Panc1 (cell line): ENCODE measurements around the gene CLDN9. TPM values are rescaled to one million over a fixed set of nuclear protein-coding genes. Genes with fewer than 3 reads are reported as not detected.
A peak's percentile ranks its signal among the peaks of the same experiment; 100 is the strongest.

ENCODE experiments used
- ATAC-seq: fragments of 200-7000 bp; cut with Tn5 transposase; 2 replicates; pipeline ENCODE4 v1.9.1; 2020; ENCODE audit warnings: mild to moderate bottlenecking, moderate library complexity
- BruUV-seq: library from RNA; stranded (reverse); fragments of 400-500 nt; replicated peaks from 2 replicates; lab custom pipeline; 2021; lab: Mats Ljungman, UMichigan
- CTCF ChIA-PET: fragments of 300-600 bp; sonication (Branson Sonifier 250); formaldehyde crosslinking; loops from one replicate; lab custom pipeline; 2022; ENCODE audit warnings: antibody characterized with exemption; lab: Charles Lee
- POLR2A ChIA-PET: fragments of 300-600 bp; sonication (Branson Sonifier 250); formaldehyde crosslinking; loops from one replicate; lab custom pipeline; 2022; ENCODE audit warnings: antibody characterized with exemption; lab: Charles Lee
- DNase-seq: peaks from one replicate; pipeline ENCODE4 v3.0.0-alpha.2; 2010; ENCODE audit warnings: low read depth, low spot score
- H3K27ac ChIP-seq: 2 replicates; pipeline ENCODE4 v1.5.1; 2011; ENCODE audit warnings: mild to moderate bottlenecking, low read length, inconsistent platforms
- H3K27me3 ChIP-seq: fragments of 200-500 bp; sonication (Bioruptor generic); 2 replicates; pipeline ENCODE4 v1.6.0; 2014; ENCODE audit warnings: low read length, inconsistent platforms; ENCODE audit not compliant: control insufficient read depth, insufficient read depth
- H3K36me3 ChIP-seq: fragments of 200-500 bp; sonication (Bioruptor generic); 2 replicates; pipeline ENCODE4 v1.5.1; 2014; ENCODE audit warnings: inconsistent platforms, mild to moderate bottlenecking, low read length, moderate library complexity; ENCODE audit not compliant: control insufficient read depth, insufficient read depth
- H3K4me1 ChIP-seq: 2 replicates; pipeline ENCODE4 v1.5.1; 2011; ENCODE audit warnings: inconsistent platforms, mild to moderate bottlenecking, low read length, moderate library complexity; ENCODE audit not compliant: control insufficient read depth, insufficient read depth
- H3K4me3 ChIP-seq, 2 experiments: 2 replicates each; pipeline ENCODE4 v1.5.1; 2011 to 2012; ENCODE audit warnings: low read depth in 2 of 2, low read length in 2 of 2, mild to moderate bottlenecking in 2 of 2, inconsistent platforms in 1 of 2, moderate library complexity in 1 of 2
- H3K9me3 ChIP-seq: fragments of 200-500 bp; sonication (Bioruptor generic); 2 replicates; pipeline ENCODE4 v1.5.1; 2014; ENCODE audit warnings: low read depth, mild to moderate bottlenecking, inconsistent platforms, low read length, moderate library complexity; ENCODE audit not compliant: control insufficient read depth, insufficient read depth
- CTCF ChIP-seq: fragments of 450-650 bp; IDR thresholded peaks from 2 replicates; pipeline ENCODE4 v1.5.1; 2017; ENCODE audit warnings: mild to moderate bottlenecking
- POLR2AphosphoS5 ChIP-seq: IDR thresholded peaks from 2 replicates; pipeline ENCODE4 v1.6.1; 2012; ENCODE audit warnings: mild to moderate bottlenecking, low read depth, low read length, moderate library complexity
- REST ChIP-seq, 2 experiments: IDR thresholded peaks; 2 replicates each; pipeline ENCODE4 v1.6.1; 2011 to 2012; ENCODE audit warnings: low read depth in 2 of 2, control low read depth in 1 of 2, low read length in 1 of 2, mild to moderate bottlenecking in 1 of 2, moderate library complexity in 1 of 2; ENCODE audit not compliant: insufficient read depth in 1 of 2
- SIN3A ChIP-seq: IDR thresholded peaks from 2 replicates; pipeline ENCODE4 v1.6.1; 2012; ENCODE audit warnings: low read depth, mild to moderate bottlenecking, low read length, moderate library complexity, borderline replicate concordance; ENCODE audit not compliant: insufficient read depth
- TCF7L2 ChIP-seq: IDR thresholded peaks from 2 replicates; pipeline ENCODE4 v1.6.1; 2011; ENCODE audit warnings: mild to moderate bottlenecking, low read depth, low read length, inconsistent platforms
- in situ Hi-C: cut with HindIII; loops from 2 replicates; pipeline ENCODE4 v1.10.0; 2016; ENCODE audit warnings: low sequenced_read_pairs, low pct_unique_long_range_greater_than_20kb
- intact Hi-C: fragments of 100-400 bp; cut with micrococcal nuclease; formaldehyde crosslinking; loops from one replicate; pipeline ENCODE4 v1.10.0; 2022; ENCODE audit not compliant: unreplicated experiment
- total RNA-seq: library from RNA; stranded (reverse); gene quantifications from one replicate; pipeline ENCODE4 v1.2.1, GENCODE V29; 2021; ENCODE audit not compliant: unreplicated experiment

CLDN9 gene
- total RNA-seq, 1 experiment from 2014 or later = 1.6 TPM

- ChIA-PET CTCF (no interaction called here), POLR2A (interaction anchor here (0.6 kb wide), 1 partner anchor 361 kb away, joined by 3 read pairs; no protein-coding TSS in a partner anchor)
- peaks cover 2% of the 10 kb centered on the region; the same call in 1 of the 2 replicates for H3K36me3 ChIP-seq
- H3K4me1 ChIP-seq = peaks cover 36% of the 10 kb centered on the region
- H3K9me3 ChIP-seq = no peaks in the 10 kb centered on the region
- TF ChIP-seq REST (IDR thresholded peaks at IDR 0.05; ENCODE audit: insufficient read depth in 1 of 2, low read depth in 2 of 2, low read length in 1 of 2) (0 out of 4 replicates have a peak, but pooled peaks of 1 of the 2 experiments have one; percentile 9), TCF7L2 (no peak), POLR2AphosphoS5 (peak; percentile 93), SIN3A (peak; percentile 90; the same call in 1 of the 2 replicates)
- peak within 1 kb of the TSS; percentile 70 to 71 for H3K4me3 ChIP-seq
- in situ Hi-C loops = no loop called here
- intact Hi-C loops = no loop called here
- peak within 1 kb of the TSS; percentile 96 for H3K27ac ChIP-seq
- no TSS peak for BruUV-seq
- no peak for DNase-seq
- peak; percentile 83 for ATAC-seq
- no peaks in the 10 kb centered on the region for H3K27me3 ChIP-seq
Measured at GRCh38 chr16:2980227-2981176, 32.2 kb upstream of the CLDN9 start, which contains the start of gene PKMYT1. PKMYT1 (minus strand) TSS chr16:2980446; CDS start chr16:2979657, 789 bp downstream.

GRCh38 chr16:2981177-2981898, 31.4 kb upstream of the CLDN9 start:
- no TSS peak for BruUV-seq
- in situ Hi-C loops = no loop called here
- Histone ChIP-seq H3K27me3 (no peaks in the 10 kb centered on the region), H3K36me3 (peaks cover 2% of the 10 kb centered on the region; the same call in 1 of the 2 replicates), H3K4me3 (peak overlapping the region; percentile 70 to 71), H3K27ac (peak overlapping the region; percentile 96), H3K9me3 (no peaks in the 10 kb centered on the region), H3K4me1 (peaks cover 36% of the 10 kb centered on the region)
- ChIA-PET POLR2A (no interaction called here), CTCF (no interaction called here)
- ATAC-seq = no peak
- TF ChIP-seq TCF7L2 = no peak
- TF ChIP-seq POLR2AphosphoS5 = no peak
- TF ChIP-seq CTCF = no peak
- TF ChIP-seq SIN3A = no peak
- no peak for TF ChIP-seq REST (IDR thresholded peaks at IDR 0.05; ENCODE audit: insufficient read depth in 1 of 2, low read depth in 2 of 2, low read length in 1 of 2)
- no peak for DNase-seq
- intact Hi-C loops = no loop called here
